Fibroblast of skin of scalp (primary cell): ENCODE data around the gene PIGM.

ENCODE experiments used
- DNase-seq: peaks from one replicate; pipeline ENCODE4 v3.0.0-alpha.2; 2013

PIGM gene

DNA sequence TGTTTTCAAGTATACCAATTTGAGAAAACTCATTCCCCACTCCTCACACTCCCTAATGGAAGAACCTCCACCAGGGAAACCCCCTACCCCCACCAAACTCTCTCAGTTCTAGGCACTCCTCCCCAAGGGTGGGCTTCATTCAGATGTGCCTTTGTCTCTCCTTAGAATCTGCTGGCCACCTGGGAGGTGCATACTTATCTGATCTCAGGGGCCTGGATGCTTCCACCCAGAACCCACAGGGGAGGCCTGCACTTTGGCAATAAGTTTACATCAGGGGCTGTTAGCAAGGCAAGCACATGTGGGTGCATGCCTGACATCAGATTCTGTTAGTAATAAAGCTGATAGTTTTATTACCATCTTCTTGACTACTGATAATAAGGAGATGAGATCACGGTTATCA lies 45.3 kb downstream of the PIGM start:
- DNase-seq, result no peak

DNA sequence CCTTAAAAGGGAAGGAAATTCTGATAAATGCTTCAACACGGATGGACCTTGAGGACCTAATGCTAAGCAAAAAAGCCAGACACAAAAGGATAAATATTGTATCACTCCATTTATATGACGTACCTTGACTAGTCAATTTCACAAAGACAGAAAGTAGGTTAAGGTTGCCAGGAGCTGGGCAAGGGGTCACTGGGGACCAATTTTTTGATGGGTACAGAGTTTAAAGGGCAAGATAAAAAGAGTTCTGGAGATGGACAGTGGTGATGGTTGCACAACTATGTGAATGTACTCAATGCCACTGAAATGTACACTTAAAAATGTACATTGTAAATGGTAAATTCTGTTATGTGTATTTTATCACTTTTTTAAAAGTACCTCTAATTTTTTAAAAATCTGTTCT lies 45.7 kb downstream of the PIGM start:
- no peak for DNase-seq

DNA sequence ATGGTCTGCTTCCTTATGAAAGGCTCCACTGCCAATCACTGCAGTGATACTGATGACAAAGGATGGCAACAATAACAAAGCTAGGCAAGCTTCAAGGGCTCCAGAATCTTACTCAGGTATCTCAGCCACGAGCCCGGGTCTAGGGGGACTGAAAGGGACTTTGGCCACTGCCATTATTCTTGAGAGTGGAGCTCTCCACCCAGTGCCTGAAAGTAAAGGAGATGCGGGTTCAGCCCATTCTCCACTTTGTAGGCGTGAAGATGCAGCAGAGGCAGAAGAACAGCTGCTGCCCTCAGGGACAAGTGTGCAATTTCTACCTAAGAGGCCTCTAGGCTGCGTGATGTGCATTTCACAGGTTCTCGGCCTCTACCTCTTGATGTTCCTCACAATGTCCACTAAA lies 46.3 kb downstream of the PIGM start:
- no peak for DNase-seq

- no peak for DNase-seq
Observed at GRCh38 chr1:159983681-159984080, 48.1 kb downstream of the PIGM start.

- no peak for DNase-seq
Observed at GRCh38 chr1:159982280-159982679, 49.5 kb downstream of the PIGM start.

- DNase-seq, result no peak
Observed at GRCh38 chr1:159981351-159982055, 50.3 kb downstream of the PIGM start.

DNA sequence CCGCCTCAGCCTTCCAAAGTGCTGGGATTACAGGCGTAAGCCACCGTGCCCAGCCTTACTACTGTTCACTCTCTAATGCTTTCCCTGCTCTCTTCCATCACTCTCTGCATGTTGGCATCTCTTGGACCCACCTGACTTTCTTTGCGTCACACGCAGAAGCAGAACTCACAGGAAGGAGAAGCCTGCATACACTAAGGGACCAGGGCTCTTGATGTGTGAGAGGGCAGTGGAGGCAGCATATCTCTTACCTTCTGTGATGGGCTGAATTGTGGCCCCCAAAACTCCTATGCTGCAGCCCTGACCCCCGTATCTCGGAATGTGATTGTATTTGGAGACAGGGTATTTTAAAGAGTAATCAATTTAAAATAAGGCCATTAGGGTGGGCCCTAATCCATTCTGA lies 51.0 kb downstream of the PIGM start:
- DNase-seq, result no peak

DNA sequence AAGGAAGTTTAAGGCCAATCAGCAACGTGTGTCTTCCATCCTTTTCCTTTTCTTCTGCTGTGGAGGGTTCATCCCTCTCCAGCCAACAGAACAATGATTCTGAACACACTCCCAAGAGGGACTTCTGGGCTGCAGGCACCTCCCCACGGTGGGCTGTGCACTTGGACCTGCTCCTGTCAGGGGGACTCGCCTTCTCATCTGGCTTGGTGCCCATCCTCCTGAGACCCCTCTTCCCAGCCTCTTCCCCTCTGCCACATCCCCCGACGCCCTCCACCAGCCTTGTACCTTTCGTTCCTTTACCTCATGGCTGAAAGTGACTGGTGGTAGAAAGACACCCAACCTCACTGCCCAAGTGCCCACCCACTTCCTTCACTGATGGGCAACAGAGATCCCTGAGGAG lies 51.7 kb downstream of the PIGM start:
- no peak for DNase-seq

DNA sequence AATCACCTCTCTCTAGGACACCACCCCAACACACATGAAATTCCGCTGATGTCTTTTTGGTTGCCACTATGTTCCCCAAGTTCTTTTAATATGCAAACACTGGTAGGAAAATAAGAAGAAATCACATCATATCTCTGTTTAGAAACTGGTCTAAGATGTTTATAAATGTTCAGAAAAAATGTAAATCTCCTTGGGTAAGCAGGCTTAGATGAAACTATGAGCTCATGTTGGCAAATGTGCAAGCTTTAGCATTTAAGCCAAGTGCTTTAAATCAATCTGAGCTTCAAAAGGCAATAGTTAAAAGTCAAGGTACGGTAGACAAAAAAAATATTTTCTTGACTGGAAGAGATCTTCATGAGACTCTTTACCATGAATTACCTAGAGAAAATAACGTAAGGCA lies 52.5 kb downstream of the PIGM start:
- DNase-seq, result no peak

- DNase-seq, result no peak
Observed at GRCh38 chr1:159978107-159978398, 53.7 kb downstream of the PIGM start.

DNA sequence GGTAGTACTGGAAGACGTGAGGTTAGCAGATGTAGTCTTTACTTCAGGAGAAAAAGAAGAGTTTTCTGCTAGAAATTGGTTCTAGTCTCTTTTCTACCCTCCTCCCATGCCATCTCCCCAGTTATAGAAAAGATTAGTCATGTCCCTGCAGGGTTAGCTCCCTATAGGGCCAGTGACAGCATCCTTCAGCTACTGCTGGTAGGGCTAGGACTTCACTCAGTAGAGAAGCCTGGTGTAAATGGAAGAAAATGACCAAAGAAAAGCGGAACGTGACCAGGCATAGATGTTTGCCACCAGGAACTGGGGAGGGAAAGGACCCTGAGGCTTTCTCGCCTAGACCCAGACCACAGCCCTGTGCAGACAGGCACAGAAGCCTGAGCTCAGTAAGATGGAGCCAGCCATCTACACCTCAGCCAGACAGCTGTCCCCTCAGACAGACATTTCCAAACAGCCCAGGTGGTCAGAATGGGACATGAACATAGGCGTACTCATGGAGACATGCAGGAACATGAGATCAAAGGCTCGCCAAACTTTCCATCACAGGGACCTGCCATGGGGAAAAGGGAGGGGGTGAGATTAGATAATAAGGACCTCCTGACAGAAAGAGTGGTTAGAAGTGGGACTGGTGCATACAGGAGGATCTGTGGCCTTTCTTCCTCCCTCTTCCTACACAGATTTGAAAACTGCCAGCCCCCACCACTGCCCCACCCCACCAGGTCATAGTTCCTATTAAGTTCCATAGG lies 54.3 kb downstream of the PIGM start:
- no peak for DNase-seq
